HG02870 (cell line): ENCODE results near the gene GCN1.
A peak's percentile ranks its signal among the peaks of the same experiment; 100 is the strongest.

Experiments used
- ATAC-seq: cut with Tn5 transposase; IDR thresholded peaks from one replicate; pipeline ENCODE4 v1.9.1; 2021; ENCODE audit warnings: mild to moderate bottlenecking, moderate library complexity; ENCODE audit not compliant: unreplicated experiment

GCN1 gene

GRCh38 chr12:120145164-120145563, 49.4 kb downstream of the GCN1 start:
- no peak for ATAC-seq

GRCh38 chr12:120144215-120144614, 50.3 kb downstream of the GCN1 start:
- no peak for ATAC-seq

GRCh38 chr12:120142231-120142877, 52.2 kb downstream of the GCN1 start:
- ATAC-seq = no peak

- no peak for ATAC-seq
These were observed 53.2 kb downstream of the GCN1 start for GRCh38 chr12:120141336-120141735.

- no peak for ATAC-seq
These were observed 53.9 kb downstream of the GCN1 start for GRCh38 chr12:120140603-120141002.

- no peak for ATAC-seq
These were observed 54.6 kb downstream of the GCN1 start for GRCh38 chr12:120139958-120140357.

GRCh38 chr12:120138366-120138765, 56.1 kb downstream of the GCN1 start:
- ATAC-seq = no peak

GRCh38 chr12:120137833-120138232, 56.7 kb downstream of the GCN1 start:
- ATAC-seq = no peak

- ATAC-seq = no peak
These were observed 58.3 kb downstream of the GCN1 start for GRCh38 chr12:120136093-120136770.

GRCh38 chr12:120134307-120134980, 60.1 kb downstream of the GCN1 start:
- ATAC-seq = no peak

GRCh38 chr12:120132863-120133385, 61.6 kb downstream of the GCN1 start:
- ATAC-seq = peak; percentile 84

- ATAC-seq = no peak
These were observed 62.3 kb downstream of the GCN1 start for GRCh38 chr12:120132054-120132836.

GRCh38 chr12:120131116-120131515, 63.4 kb downstream of the GCN1 start:
- no peak for ATAC-seq

- ATAC-seq = no peak
These were observed 64.5 kb downstream of the GCN1 start for GRCh38 chr12:120130011-120130410.

- ATAC-seq = no peak
These were observed 67.9 kb downstream of the GCN1 start for GRCh38 chr12:120126635-120127005.

- no peak for ATAC-seq
These were observed 68.5 kb downstream of the GCN1 start for GRCh38 chr12:120125792-120126634.

- ATAC-seq = no peak
These were observed 69.5 kb downstream of the GCN1 start for GRCh38 chr12:120125029-120125428.

- peak; percentile 46 for ATAC-seq
These were observed 72.7 kb downstream of the GCN1 start for GRCh38 chr12:120121766-120122293.

- ATAC-seq = no peak
These were observed 73.2 kb downstream of the GCN1 start for GRCh38 chr12:120121343-120121742.
